ENCODE results near the gene CDH13. TPM values are rescaled to one million over a fixed set of nuclear protein-coding genes. Genes with fewer than 3 reads are reported as not detected.

Gene CDH13
- total and polyA plus RNA-seq, 2 experiments from 2014 or later, result 1.6 to 4.4 TPM

DNA sequence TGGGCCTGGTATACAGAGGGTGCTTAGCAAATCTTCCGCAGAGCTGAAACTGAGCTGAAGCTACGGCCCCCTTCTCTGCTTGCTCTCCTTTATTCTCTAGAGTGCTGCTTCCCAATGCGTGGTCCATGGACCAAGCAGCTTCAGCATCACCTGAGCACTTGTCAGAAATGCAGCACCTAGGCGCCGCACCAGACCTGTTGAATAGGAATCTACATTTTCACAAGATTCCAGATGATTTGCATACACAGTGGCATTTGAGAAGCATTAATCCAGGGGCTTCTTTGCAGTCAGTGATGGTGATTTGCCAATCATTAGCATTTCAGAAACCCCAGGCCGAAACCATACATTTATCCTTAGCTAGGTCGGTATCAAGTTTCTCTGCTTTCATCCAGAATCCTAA, 204.2 kb downstream of the CDH13 start (continued):
- TF ChIP-seq, protein P1, sequence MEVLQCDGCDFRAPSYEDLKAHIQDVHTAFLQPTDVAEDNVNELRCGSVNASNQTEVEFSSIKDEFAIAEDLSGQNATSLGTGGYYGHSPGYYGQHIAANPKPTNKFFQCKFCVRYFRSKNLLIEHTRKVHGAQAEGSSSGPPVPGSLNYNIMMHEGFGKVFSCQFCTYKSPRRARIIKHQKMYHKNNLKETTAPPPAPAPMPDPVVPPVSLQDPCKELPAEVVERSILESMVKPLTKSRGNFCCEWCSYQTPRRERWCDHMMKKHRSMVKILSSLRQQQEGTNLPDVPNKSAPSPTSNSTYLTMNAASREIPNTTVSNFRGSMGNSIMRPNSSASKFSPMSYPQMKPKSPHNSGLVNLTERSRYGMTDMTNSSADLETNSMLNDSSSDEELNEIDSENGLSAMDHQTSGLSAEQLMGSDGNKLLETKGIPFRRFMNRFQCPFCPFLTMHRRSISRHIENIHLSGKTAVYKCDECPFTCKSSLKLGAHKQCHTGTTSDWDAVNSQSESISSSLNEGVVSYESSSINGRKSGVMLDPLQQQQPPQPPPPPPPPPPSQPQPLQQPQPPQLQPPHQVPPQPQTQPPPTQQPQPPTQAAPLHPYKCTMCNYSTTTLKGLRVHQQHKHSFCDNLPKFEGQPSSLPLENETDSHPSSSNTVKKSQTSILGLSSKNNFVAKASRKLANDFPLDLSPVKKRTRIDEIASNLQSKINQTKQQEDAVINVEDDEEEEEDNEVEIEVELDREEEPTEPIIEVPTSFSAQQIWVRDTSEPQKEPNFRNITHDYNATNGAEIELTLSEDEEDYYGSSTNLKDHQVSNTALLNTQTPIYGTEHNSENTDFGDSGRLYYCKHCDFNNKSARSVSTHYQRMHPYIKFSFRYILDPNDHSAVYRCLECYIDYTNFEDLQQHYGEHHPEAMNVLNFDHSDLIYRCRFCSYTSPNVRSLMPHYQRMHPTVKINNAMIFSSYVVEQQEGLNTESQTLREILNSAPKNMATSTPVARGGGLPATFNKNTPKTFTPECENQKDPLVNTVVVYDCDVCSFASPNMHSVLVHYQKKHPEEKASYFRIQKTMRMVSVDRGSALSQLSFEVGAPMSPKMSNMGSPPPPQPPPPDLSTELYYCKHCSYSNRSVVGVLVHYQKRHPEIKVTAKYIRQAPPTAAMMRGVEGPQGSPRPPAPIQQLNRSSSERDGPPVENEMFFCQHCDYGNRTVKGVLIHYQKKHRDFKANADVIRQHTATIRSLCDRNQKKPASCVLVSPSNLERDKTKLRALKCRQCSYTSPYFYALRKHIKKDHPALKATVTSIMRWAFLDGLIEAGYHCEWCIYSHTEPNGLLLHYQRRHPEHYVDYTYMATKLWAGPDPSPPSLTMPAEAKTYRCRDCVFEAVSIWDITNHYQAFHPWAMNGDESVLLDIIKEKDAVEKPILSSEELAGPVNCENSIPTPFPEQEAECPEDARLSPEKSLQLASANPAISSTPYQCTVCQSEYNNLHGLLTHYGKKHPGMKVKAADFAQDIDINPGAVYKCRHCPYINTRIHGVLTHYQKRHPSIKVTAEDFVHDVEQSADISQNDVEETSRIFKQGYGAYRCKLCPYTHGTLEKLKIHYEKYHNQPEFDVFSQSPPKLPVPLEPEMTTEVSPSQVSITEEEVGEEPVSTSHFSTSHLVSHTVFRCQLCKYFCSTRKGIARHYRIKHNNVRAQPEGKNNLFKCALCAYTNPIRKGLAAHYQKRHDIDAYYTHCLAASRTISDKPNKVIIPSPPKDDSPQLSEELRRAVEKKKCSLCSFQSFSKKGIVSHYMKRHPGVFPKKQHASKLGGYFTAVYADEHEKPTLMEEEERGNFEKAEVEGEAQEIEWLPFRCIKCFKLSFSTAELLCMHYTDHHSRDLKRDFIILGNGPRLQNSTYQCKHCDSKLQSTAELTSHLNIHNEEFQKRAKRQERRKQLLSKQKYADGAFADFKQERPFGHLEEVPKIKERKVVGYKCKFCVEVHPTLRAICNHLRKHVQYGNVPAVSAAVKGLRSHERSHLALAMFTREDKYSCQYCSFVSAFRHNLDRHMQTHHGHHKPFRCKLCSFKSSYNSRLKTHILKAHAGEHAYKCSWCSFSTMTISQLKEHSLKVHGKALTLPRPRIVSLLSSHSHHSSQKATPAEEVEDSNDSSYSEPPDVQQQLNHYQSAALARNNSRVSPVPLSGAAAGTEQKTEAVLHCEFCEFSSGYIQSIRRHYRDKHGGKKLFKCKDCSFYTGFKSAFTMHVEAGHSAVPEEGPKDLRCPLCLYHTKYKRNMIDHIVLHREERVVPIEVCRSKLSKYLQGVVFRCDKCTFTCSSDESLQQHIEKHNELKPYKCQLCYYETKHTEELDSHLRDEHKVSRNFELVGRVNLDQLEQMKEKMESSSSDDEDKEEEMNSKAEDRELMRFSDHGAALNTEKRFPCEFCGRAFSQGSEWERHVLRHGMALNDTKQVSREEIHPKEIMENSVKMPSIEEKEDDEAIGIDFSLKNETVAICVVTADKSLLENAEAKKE (CRISPR knock-in tag; IDR thresholded peaks at IDR 0.05), result no peak
- TF ChIP-seq STAT1 (IDR thresholded peaks at IDR 0.05; ENCODE audit: unreplicated experiment) (no peak), EZH2phosphoT487 (IDR thresholded peaks at IDR 0.05; ENCODE audit: unreplicated experiment) (no peak), ZNF114 (CRISPR knock-in tag; IDR thresholded peaks at IDR 0.05) (no peak), EZH2 (IDR thresholded peaks at IDR 0.05; ENCODE audit: low read depth, unreplicated experiment) (no peak), CREB1 (CRISPR knock-in tag; IDR thresholded peaks at IDR 0.05; ENCODE audit: low read depth) (no peak), POLR2AphosphoS5 (IDR thresholded peaks at IDR 0.05; ENCODE audit: low read depth) (no peak), ZNF331 (CRISPR knock-in tag; IDR thresholded peaks at IDR 0.05; ENCODE audit: low read depth) (no peak), NANOG (IDR thresholded peaks at IDR 0.05; ENCODE audit: borderline replicate concordance) (no peak)

DNA sequence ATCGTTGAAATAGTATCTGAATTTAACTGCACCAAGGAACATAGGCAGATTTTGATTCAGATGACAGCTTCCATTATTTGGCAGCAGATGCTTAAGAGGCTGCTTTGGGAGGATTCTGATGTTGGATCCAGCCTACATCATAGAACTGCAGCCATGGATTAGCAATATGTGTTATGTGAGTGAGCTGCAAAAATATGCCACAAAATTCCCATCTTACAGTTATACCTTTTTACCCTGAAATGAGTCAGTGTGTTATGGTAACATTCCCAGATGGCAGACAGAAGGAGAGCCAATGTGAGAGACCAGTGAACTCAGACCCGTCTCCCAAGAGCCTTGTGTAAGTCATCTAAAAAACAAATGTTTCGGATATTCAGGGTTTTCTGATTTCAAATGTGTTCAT, 206.1 kb downstream of the CDH13 start:
- Histone ChIP-seq H4K20me1 (replicated peaks; ENCODE audit: insufficient read depth) (no peaks in the 10 kb centered on the region), H3K36me3 (ENCODE audit: insufficient read depth) (no peaks in the 10 kb centered on the region), H3K9me2 (ENCODE audit: insufficient read depth) (peaks cover 11% of the 10 kb centered on the region; the same call in 1 of the 2 replicates), H3F3A (replicated peaks; ENCODE audit: low read depth) (no peaks in the 10 kb centered on the region), H3K4me3 (no peak overlapping the region), H3K79me2 (replicated peaks; ENCODE audit: insufficient read depth) (no peaks in the 10 kb centered on the region), H3K27ac (ENCODE audit: low read depth) (no peak overlapping the region), H3K27me3 (ENCODE audit: insufficient read depth) (no peaks in the 10 kb centered on the region), H3K4me1 (ENCODE audit: insufficient read depth) (peaks cover 60% of the 10 kb centered on the region), H3K4me2 (no peak overlapping the region), H2AFZ (peak overlapping the region; percentile 64; the same call in 1 of the 2 replicates)
- ATAC-seq (no peak), DNase-seq (ENCODE audit: low spot score) (no peak)
- Mint-ChIP-seq H3K4me3 (no peak overlapping the region), H3K36me3 (ENCODE audit: low read depth) (peaks cover 9% of the 10 kb centered on the region; the same call in 1 of the 3 replicates), H3K27me3 (ENCODE audit: insufficient read depth, low read depth, poor library complexity) (peaks cover 2% of the 10 kb centered on the region), H3K9me3 (peaks cover 4% of the 10 kb centered on the region), H3K4me1 (peaks cover 37% of the 10 kb centered on the region), H3K27ac (no peak overlapping the region)
- TF ChIP-seq EZH2 (IDR thresholded peaks at IDR 0.05; ENCODE audit: low read depth, unreplicated experiment), result no peak
- TF ChIP-seq, protein P1 (CRISPR knock-in tag; IDR thresholded peaks at IDR 0.05), result no peak
- no peak for TF ChIP-seq STAT1 (IDR thresholded peaks at IDR 0.05; ENCODE audit: unreplicated experiment)

Data from GM23338 (cell line).